ENCODE data around the gene SLC30A3. TPM values are rescaled to one million over a fixed set of nuclear protein-coding genes. Genes with fewer than 3 reads are reported as not detected.

The SLC30A3 gene
- total RNA-seq, 4 donors from 2014 or later, result not detected

DNA sequence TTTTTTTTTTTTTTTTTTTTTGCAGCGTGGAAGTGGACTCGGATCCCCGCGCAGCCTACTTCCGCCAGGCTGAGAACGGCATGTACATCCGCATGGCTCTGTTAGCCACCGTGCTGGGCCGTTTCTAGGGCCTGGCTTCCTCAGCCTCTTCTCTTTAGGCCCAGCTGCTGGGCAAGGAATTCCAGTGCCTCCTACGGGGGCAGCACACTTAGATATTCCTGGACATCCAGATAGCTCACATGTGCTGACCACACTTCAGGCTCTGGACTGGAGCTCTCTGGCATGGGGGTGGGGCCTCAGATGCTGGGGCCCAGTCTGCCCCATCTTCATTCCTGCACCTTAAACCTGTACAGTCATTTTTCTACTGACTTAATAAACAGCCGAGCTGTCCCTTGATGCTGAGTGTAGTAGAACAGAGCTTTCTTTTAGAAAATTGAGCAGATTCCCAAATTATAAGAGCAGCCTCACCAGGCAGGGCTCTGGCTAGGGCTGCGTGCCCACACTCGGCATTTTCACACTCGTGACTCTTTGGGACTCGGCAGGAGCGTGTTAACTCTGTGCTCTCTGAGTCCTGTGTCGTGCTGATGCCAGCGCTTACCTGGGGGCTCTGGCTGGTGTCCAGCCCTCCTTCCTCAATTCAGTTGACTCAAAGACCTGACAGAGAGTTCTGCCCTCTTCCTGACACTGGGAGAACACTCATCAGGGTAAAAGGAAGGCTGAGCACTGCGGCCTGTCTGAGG is 19.3 kb downstream of the SLC30A3 start:
- H3K4me3 ChIP-seq, result no peak overlapping the region
- no peaks in the 10 kb centered on the region for H3K9me3 ChIP-seq
- TF ChIP-seq, protein P1, sequence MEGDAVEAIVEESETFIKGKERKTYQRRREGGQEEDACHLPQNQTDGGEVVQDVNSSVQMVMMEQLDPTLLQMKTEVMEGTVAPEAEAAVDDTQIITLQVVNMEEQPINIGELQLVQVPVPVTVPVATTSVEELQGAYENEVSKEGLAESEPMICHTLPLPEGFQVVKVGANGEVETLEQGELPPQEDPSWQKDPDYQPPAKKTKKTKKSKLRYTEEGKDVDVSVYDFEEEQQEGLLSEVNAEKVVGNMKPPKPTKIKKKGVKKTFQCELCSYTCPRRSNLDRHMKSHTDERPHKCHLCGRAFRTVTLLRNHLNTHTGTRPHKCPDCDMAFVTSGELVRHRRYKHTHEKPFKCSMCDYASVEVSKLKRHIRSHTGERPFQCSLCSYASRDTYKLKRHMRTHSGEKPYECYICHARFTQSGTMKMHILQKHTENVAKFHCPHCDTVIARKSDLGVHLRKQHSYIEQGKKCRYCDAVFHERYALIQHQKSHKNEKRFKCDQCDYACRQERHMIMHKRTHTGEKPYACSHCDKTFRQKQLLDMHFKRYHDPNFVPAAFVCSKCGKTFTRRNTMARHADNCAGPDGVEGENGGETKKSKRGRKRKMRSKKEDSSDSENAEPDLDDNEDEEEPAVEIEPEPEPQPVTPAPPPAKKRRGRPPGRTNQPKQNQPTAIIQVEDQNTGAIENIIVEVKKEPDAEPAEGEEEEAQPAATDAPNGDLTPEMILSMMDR (IDR thresholded peaks at IDR 0.05), result no peak
- TF ChIP-seq POLR2AphosphoS5 (IDR thresholded peaks at IDR 0.05) (no peak), EP300 (IDR thresholded peaks at IDR 0.05) (no peak), POLR2A (IDR thresholded peaks at IDR 0.05; ENCODE audit: low read depth) (no peak)
- H3K36me3 ChIP-seq, result peaks cover 44 to 62% (median 58%) of the 10 kb centered on the region in 4 donors
- 83% methylated on average over 19 of the region's 19 CpGs for WGBS
- H3K27me3 ChIP-seq, result no peaks in the 10 kb centered on the region
- DNase-seq (ENCODE audit: extremely low spot score), result no peak
- intact Hi-C loops (cut with DNase I), result no loop called here
- no peak overlapping the region for H3K27ac ChIP-seq (replicated peaks in 1 of 4)
- peaks cover 0 to 4% (median 0%) of the 10 kb centered on the region in 4 donors for H3K4me1 ChIP-seq

DNA sequence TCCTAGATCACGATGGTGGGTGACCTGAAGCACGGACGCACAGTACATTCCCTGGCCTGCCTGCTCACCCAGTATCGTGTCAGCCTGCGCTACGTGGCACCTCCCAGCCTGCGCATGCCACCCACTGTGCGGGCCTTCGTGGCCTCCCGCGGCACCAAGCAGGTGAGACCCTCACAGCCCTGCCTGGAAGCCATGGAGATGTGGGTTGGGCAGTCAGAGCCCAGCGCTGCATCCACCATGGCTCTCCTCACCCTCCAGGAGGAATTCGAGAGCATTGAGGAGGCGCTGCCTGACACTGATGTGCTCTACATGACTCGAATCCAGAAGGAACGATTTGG is 20.3 kb downstream of the SLC30A3 start:
- Histone ChIP-seq H3K27me3 (no peaks in the 10 kb centered on the region), H3K4me3 (no peak overlapping the region), H3K36me3 (peaks cover 54 to 72% (median 68%) of the 10 kb centered on the region in 4 donors), H3K4me1 (peaks cover 0 to 4% (median 0%) of the 10 kb centered on the region in 4 donors), H3K27ac (replicated peaks in 1 of 4) (no peak overlapping the region), H3K9me3 (no peaks in the 10 kb centered on the region)
- TF ChIP-seq, protein P1 (IDR thresholded peaks at IDR 0.05), result no peak
- TF ChIP-seq EP300 (IDR thresholded peaks at IDR 0.05) (no peak), POLR2A (IDR thresholded peaks at IDR 0.05; ENCODE audit: low read depth) (no peak), POLR2AphosphoS5 (IDR thresholded peaks at IDR 0.05) (no peak)
- intact Hi-C loops (cut with DNase I), result no loop called here
- DNase-seq (ENCODE audit: extremely low spot score), result no peak
- WGBS, result 97% methylated on average over 5 of the region's 16 CpGs

DNA sequence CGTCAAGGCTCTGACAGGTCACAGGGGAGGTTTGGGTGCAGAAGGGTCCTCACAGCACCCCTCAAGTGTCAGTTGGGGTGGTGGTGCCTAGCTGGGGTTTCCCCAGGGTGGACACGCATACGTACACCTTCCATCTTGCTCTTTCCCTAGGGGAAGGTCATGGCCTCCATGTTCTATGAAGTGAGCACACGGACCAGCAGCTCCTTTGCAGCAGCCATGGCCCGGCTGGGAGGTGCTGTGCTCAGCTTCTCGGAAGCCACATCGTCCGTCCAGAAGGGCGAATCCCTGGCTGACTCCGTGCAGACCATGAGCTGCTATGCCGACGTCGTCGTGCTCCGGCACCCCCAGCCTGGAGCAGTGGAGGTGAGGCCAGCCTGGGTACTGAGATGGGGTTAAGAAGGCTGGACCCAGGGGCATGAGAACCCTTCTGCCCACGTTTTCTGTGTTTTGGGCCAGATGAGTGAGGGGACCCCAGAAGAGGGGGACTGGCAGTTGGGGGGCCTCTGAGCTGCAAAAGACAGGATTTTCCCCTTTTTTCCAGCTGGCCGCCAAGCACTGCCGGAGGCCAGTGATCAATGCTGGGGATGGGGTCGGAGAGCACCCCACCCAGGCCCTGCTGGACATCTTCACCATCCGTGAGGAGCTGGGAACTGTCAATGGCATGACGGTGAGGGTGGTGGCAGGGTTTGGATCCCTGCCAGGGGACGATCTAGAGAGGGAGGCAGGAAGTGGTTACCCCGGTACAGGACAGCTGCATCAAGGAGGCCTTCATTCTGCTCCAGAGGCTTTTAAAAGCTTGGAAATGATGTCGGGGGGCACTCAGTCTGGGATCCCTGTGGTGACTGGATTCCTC is 20.9 kb downstream of the SLC30A3 start:
- DNase-seq (ENCODE audit: extremely low spot score), result no peak
- H3K9me3 ChIP-seq, result no peaks in the 10 kb centered on the region
- peaks cover 58 to 78% (median 74%) of the 10 kb centered on the region in 4 donors for H3K36me3 ChIP-seq
- H3K4me3 ChIP-seq, result no peak overlapping the region
- no peak overlapping the region for H3K27ac ChIP-seq (replicated peaks in 1 of 4)
- H3K4me1 ChIP-seq, result peaks cover 0 to 4% (median 0%) of the 10 kb centered on the region in 4 donors
- WGBS, result 81% methylated on average over 19 of the region's 24 CpGs
- H3K27me3 ChIP-seq, result no peaks in the 10 kb centered on the region
- TF ChIP-seq, protein P1 (IDR thresholded peaks at IDR 0.05), result no peak
- TF ChIP-seq POLR2A (IDR thresholded peaks at IDR 0.05; ENCODE audit: low read depth), result no peak
- TF ChIP-seq EP300 (IDR thresholded peaks at IDR 0.05), result no peak
- no peak for TF ChIP-seq POLR2AphosphoS5 (IDR thresholded peaks at IDR 0.05)
- intact Hi-C loops (cut with DNase I), result no loop called here

DNA sequence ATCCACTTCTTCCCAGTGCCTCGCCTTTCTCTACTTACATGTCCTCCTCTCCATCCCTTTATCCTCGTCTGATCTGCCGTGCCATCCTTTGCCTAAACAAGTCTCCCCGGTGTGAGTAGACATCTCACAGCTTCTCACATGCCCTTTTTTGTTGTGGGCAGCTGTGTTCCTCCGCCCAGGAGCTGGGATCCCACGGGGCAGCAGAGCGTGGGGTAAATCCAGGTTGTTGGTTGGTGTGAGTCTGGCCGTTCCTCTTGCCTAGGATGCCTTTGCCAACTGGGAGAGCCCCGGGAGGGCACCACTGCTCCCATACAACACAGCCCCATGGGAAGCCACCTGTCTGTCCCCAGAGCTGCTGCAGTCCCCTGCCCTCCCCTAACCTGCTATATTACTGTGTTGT is 22.4 kb downstream of the SLC30A3 start:
- no peaks in the 10 kb centered on the region for H3K27me3 ChIP-seq
- DNase-seq (ENCODE audit: extremely low spot score), result no peak
- intact Hi-C loops (cut with DNase I), result no loop called here
- H3K27ac ChIP-seq (replicated peaks in 1 of 4), result no peak overlapping the region
- no peak for TF ChIP-seq POLR2A (IDR thresholded peaks at IDR 0.05; ENCODE audit: low read depth)
- TF ChIP-seq, protein P1 (IDR thresholded peaks at IDR 0.05), result no peak
- no peak for TF ChIP-seq POLR2AphosphoS5 (IDR thresholded peaks at IDR 0.05)
- TF ChIP-seq EP300 (IDR thresholded peaks at IDR 0.05), result no peak
- no peak overlapping the region for H3K4me3 ChIP-seq
- WGBS, result 89% methylated on average over 8 of the region's 9 CpGs
- H3K9me3 ChIP-seq, result no peaks in the 10 kb centered on the region
- peaks cover 0 to 4% (median 0%) of the 10 kb centered on the region in 4 donors for H3K4me1 ChIP-seq
- H3K36me3 ChIP-seq, result peaks cover 71 to 94% (median 90%) of the 10 kb centered on the region in 4 donors
